Neural cell (in vitro differentiated cells): ENCODE data around the gene IFT80. TPM values are rescaled to one million over a fixed set of nuclear protein-coding genes. Genes with fewer than 3 reads are reported as not detected.

Experiments
- H2AFZ ChIP-seq: fragments of 200-600, 300-800 bp; sonication (generic), shearing (Covaris generic); 2 replicates; pipeline ENCODE4 v1.6.0; 2014; ENCODE audit warnings: low read depth, mild to moderate bottlenecking, antibody characterized with exemption, low read length, moderate library complexity
- H3F3A ChIP-seq: fragments of 200-600 bp; shearing (Covaris generic); 2 replicates; pipeline ENCODE4 v1.6.1; 2016; ENCODE audit warnings: mild to moderate bottlenecking, moderate library complexity, mixed read lengths, antibody characterized with exemption, low read length; ENCODE audit not compliant: insufficient read depth, poor library complexity, severe bottlenecking
- H3K27ac ChIP-seq: fragments of 200-600, 300-800 bp; sonication (generic), shearing (Covaris generic); 2 replicates; pipeline ENCODE4 v1.5.1; 2014; ENCODE audit warnings: mild to moderate bottlenecking, low read length, moderate library complexity
- H3K27me3 ChIP-seq: fragments of 300-800, 200-600 bp; sonication (generic), shearing (Covaris generic); 2 replicates; pipeline ENCODE4 v1.6.0; 2014; ENCODE audit warnings: mild to moderate bottlenecking, low read depth, low read length, moderate library complexity; ENCODE audit not compliant: insufficient read depth
- H3K36me3 ChIP-seq: fragments of 300-800, 200-600 bp; sonication (generic), shearing (Covaris generic); 2 replicates; pipeline ENCODE4 v1.5.1; 2014; ENCODE audit warnings: mild to moderate bottlenecking, antibody characterized with exemption, low read length, moderate library complexity; ENCODE audit not compliant: insufficient read depth
- H3K4me2 ChIP-seq: fragments of 300-800, 200-600 bp; sonication (generic), shearing (Covaris generic); 2 replicates; pipeline ENCODE4 v1.6.0; 2014; ENCODE audit warnings: mild to moderate bottlenecking, low read length
- H3K4me3 ChIP-seq: fragments of 300-800, 200-600 bp; sonication (generic), shearing (Covaris generic); 2 replicates; pipeline ENCODE4 v1.5.1; 2014; ENCODE audit warnings: mild to moderate bottlenecking, low read length, moderate library complexity
- H3K79me2 ChIP-seq: fragments of 200-600 bp; shearing (Covaris generic); replicated peaks from 2 replicates; pipeline ENCODE4 v1.6.0; 2014; ENCODE audit warnings: mild to moderate bottlenecking, low read length, moderate library complexity; ENCODE audit not compliant: insufficient read depth
- H3K9ac ChIP-seq: fragments of 300-800, 200-600 bp; sonication (generic), shearing (Covaris generic); 2 replicates; pipeline ENCODE4 v1.6.1; 2016; ENCODE audit warnings: mild to moderate bottlenecking, low read length, mixed read lengths
- H3K9me2 ChIP-seq: fragments of 200-600 bp; shearing (Covaris generic); 2 replicates; pipeline ENCODE4 v1.6.1; 2016; ENCODE audit warnings: mild to moderate bottlenecking, low read length, mixed read lengths; ENCODE audit not compliant: insufficient read depth
- H3K9me3 ChIP-seq: fragments of 200-600, 300-800 bp; sonication (generic), shearing (Covaris generic); 2 replicates; pipeline ENCODE4 v1.6.1; 2016; ENCODE audit warnings: mild to moderate bottlenecking, mixed run types, low read length, moderate library complexity, mixed read lengths
- H4K20me1 ChIP-seq: fragments of 200-600 bp; shearing (Covaris generic); 2 replicates; pipeline ENCODE4 v1.6.1; 2016; ENCODE audit warnings: mild to moderate bottlenecking, mixed run types; ENCODE audit not compliant: insufficient read depth
- CTCF ChIP-seq: fragments of 450-650 bp; IDR thresholded peaks from 2 replicates; pipeline ENCODE4 v1.5.1; 2014; ENCODE audit warnings: antibody characterized with exemption, mild to moderate bottlenecking, moderate library complexity; ENCODE audit not compliant: poor library complexity, severe bottlenecking
- EP300 ChIP-seq: fragments of 450-650 bp; conservative IDR thresholded peaks from 2 replicates; pipeline ENCODE4 v1.6.1; 2014; ENCODE audit warnings: antibody characterized with exemption, mild to moderate bottlenecking, moderate library complexity; ENCODE audit not compliant: poor library complexity, severe bottlenecking
- POLR2AphosphoS5 ChIP-seq: IDR thresholded peaks from 2 replicates; pipeline ENCODE4 v1.6.1; 2012
- RAD21 ChIP-seq: fragments of 450-650 bp; conservative IDR thresholded peaks from 2 replicates; pipeline ENCODE4 v1.6.1; 2014; ENCODE audit warnings: antibody characterized with exemption, mild to moderate bottlenecking, moderate library complexity
- REST ChIP-seq: IDR thresholded peaks from 2 replicates; pipeline ENCODE4 v1.6.1; 2012; ENCODE audit warnings: borderline replicate concordance
- SMC3 ChIP-seq: fragments of 450-650 bp; conservative IDR thresholded peaks from 2 replicates; pipeline ENCODE4 v1.6.1; 2014; ENCODE audit warnings: antibody characterized with exemption, mild to moderate bottlenecking, moderate library complexity; ENCODE audit not compliant: poor library complexity
- TAF1 ChIP-seq: IDR thresholded peaks from 2 replicates; pipeline ENCODE4 v1.6.1; 2012; ENCODE audit warnings: low read depth
- polyA plus RNA-seq: library from polyadenylated mRNA; depleted of rRNA; stranded (reverse); fragments of >200 nt; gene quantifications from 2 replicates; pipeline ENCODE4 v1.2.3, GENCODE V29; 2014

The IFT80 gene
- polyA plus RNA-seq, 1 donor from 2014 or later: 59.9 TPM

GRCh38 chr3:160312014-160312624 is 86.9 kb downstream of the IFT80 start:
- H3K9me3 ChIP-seq: no peaks in the 10 kb centered on the region
- H3F3A ChIP-seq: no peaks in the 10 kb centered on the region
- no peak overlapping the region for H3K27ac ChIP-seq
- H3K4me3 ChIP-seq: no peak overlapping the region
- no peaks in the 10 kb centered on the region for H4K20me1 ChIP-seq
- TF ChIP-seq POLR2AphosphoS5 (no peak), SMC3 (no peak), EP300 (no peak), RAD21 (no peak), TAF1 (no peak), CTCF (no peak)
- H3K36me3 ChIP-seq: no peaks in the 10 kb centered on the region
- H3K4me2 ChIP-seq: no peak overlapping the region
- no peak overlapping the region for H2AFZ ChIP-seq
- H3K79me2 ChIP-seq: no peaks in the 10 kb centered on the region
- H3K9me2 ChIP-seq: no peaks in the 10 kb centered on the region
- H3K27me3 ChIP-seq: no peaks in the 10 kb centered on the region
- no peak overlapping the region for H3K9ac ChIP-seq

- H3K27ac ChIP-seq: no peak overlapping the region
- no peak overlapping the region for H2AFZ ChIP-seq
- H3K27me3 ChIP-seq: no peaks in the 10 kb centered on the region
- H3K9me3 ChIP-seq: no peaks in the 10 kb centered on the region
- H3K4me2 ChIP-seq: no peak overlapping the region
- no peak overlapping the region for H3K4me3 ChIP-seq
- no peaks in the 10 kb centered on the region for H3K36me3 ChIP-seq
- TF ChIP-seq CTCF: no peak
- TF ChIP-seq SMC3: no peak
- TF ChIP-seq REST: no peak
- no peaks in the 10 kb centered on the region for H3K9me2 ChIP-seq
- no peaks in the 10 kb centered on the region for H3F3A ChIP-seq
- no peak overlapping the region for H3K9ac ChIP-seq
- no peaks in the 10 kb centered on the region for H4K20me1 ChIP-seq
- no peaks in the 10 kb centered on the region for H3K79me2 ChIP-seq
Measured at GRCh38 chr3:160302806-160303205, 96.2 kb downstream of the IFT80 start.
